ENCODE measurements around the gene ZNF181. TPM values are rescaled to one million over a fixed set of nuclear protein-coding genes. Genes with fewer than 3 reads are reported as not detected.
A peak's percentile ranks its signal among the peaks of the same experiment; 100 is the strongest.

ZNF181 gene
- total RNA-seq, 1 experiment from 2014 or later = 8.2 TPM

- Mint-ChIP-seq H3K4me1 (peaks cover 15% of the 10 kb centered on the region in 2 experiments; a peak in 3 of 4 replicates), H3K27ac (no peak overlapping the region), H3K36me3 (ENCODE audit: insufficient read depth in 1 of 3, low read depth in 3 of 3) (peaks cover 0 to 12% (median 8%) of the 10 kb centered on the region in 3 experiments; a peak in 4 of 7 replicates), H3K27me3 (ENCODE audit: low read depth) (peaks cover 6% of the 10 kb centered on the region), H3K9me3 (peaks cover 5 to 15% of the 10 kb centered on the region in 2 experiments), H3K4me3 (peak overlapping the region; percentile 73 to 83; a peak in 4 of 5 replicates)
- Histone ChIP-seq H2BK12ac (ENCODE audit: insufficient read length, low read depth, low read length) (no peak overlapping the region), H2AFZ (ENCODE audit: low read length) (no peak overlapping the region), H2BK5ac (ENCODE audit: insufficient read length, low read length) (no peak overlapping the region), H3T11ph (ENCODE audit: low read length) (no peak overlapping the region), H3K56ac (ENCODE audit: insufficient read length, low read depth, low read length) (no peak overlapping the region), H3K9me3 (ENCODE audit: control insufficient read depth, low read depth, low read length) (no peaks in the 10 kb centered on the region), H3K4ac (ENCODE audit: low read depth, low read length) (no peak overlapping the region), H4K91ac (ENCODE audit: insufficient read length, low read depth, low read length) (no peak overlapping the region), H2BK120ac (ENCODE audit: low read depth, low read length, poor library complexity, severe bottlenecking) (no peak overlapping the region), H3K14ac (ENCODE audit: insufficient read depth, low read length) (no peak overlapping the region), H4K8ac (replicated peaks; ENCODE audit: insufficient read length, low read depth, low read length) (no peak overlapping the region), H4K5ac (ENCODE audit: insufficient read length, low read depth, low read length) (no peak overlapping the region), H3K4me1 (ENCODE audit: insufficient read depth, low read length) (no peaks in the 10 kb centered on the region), H3K23me2 (ENCODE audit: insufficient read length, low read depth, low read length, poor library complexity, severe bottlenecking) (peaks cover 11% of the 10 kb centered on the region), H3K23ac (ENCODE audit: insufficient read length, low read depth, low read length) (no peak overlapping the region), H3K79me2 (ENCODE audit: insufficient read depth, low read length) (no peaks in the 10 kb centered on the region), H3K27ac (ENCODE audit: insufficient read length, low read depth, low read length) (no peak overlapping the region), H3K4me2 (ENCODE audit: insufficient read depth, insufficient read length, low read length) (peak overlapping the region; percentile 98), H3K79me1 (ENCODE audit: insufficient read depth, low read depth, low read length, poor library complexity, severe bottlenecking) (no peaks in the 10 kb centered on the region), H2AK5ac (ENCODE audit: insufficient read length, low read length) (no peak overlapping the region), H3K27me3 (ENCODE audit: insufficient read depth, low read length) (no peaks in the 10 kb centered on the region), H2BK20ac (ENCODE audit: low read depth, low read length, poor library complexity, severe bottlenecking) (no peak overlapping the region), H4K20me1 (ENCODE audit: control insufficient read depth, insufficient read depth, insufficient read length) (no peaks in the 10 kb centered on the region), H2BK15ac (ENCODE audit: low read depth, low read length) (no peak overlapping the region), H3K9ac (ENCODE audit: extremely low read depth, insufficient read length, low read length) (no peak overlapping the region), H3K18ac (ENCODE audit: insufficient read length, low read depth, low read length) (no peak overlapping the region)
- DNase-seq = no peak
- WGBS (ENCODE audit: extremely low coverage, insufficient read length, low lambda C conversion rate) = no CpG with 5 or more reads among the region's 15 CpGs
- TF ChIP-seq, protein P1, sequence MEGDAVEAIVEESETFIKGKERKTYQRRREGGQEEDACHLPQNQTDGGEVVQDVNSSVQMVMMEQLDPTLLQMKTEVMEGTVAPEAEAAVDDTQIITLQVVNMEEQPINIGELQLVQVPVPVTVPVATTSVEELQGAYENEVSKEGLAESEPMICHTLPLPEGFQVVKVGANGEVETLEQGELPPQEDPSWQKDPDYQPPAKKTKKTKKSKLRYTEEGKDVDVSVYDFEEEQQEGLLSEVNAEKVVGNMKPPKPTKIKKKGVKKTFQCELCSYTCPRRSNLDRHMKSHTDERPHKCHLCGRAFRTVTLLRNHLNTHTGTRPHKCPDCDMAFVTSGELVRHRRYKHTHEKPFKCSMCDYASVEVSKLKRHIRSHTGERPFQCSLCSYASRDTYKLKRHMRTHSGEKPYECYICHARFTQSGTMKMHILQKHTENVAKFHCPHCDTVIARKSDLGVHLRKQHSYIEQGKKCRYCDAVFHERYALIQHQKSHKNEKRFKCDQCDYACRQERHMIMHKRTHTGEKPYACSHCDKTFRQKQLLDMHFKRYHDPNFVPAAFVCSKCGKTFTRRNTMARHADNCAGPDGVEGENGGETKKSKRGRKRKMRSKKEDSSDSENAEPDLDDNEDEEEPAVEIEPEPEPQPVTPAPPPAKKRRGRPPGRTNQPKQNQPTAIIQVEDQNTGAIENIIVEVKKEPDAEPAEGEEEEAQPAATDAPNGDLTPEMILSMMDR (conservative IDR thresholded peaks at IDR 0.05) = no peak
Measured at GRCh38 chr19:34732612-34733211, 1.3 kb upstream of the ZNF181 start.
